ENCODE data around the gene PDPN. TPM values are rescaled to one million over a fixed set of nuclear protein-coding genes. Genes with fewer than 3 reads are reported as not detected.
"Not testable (repeated sequence)": the region's sequence is repeated elsewhere in the genome, so short reads cannot be mapped to it uniquely, and the experiment has no call there.

Gene PDPN
- total RNA-seq, 2 experiments from 2014 or later, result not detected

DNA sequence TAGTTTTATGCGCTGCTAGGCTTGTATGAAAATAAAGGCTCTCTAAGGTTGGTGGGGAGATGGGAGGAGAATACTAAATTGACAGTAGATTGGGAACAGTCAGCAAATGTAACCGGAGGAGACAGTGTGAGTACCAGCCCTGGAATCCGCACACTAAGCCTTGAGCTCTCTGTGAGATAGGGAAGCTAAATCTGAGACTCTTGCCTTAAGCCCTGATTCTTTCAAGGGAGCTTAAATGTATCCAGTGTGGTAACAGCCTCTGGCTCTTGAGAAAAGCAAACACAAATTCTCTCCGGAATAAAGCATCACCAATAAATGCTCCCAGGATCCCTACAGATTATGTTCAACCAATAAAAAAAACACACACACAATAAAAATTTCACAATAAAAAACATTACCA lies 33.0 kb upstream of the PDPN start:
- POLR2A ChIA-PET, result no interaction called here
- no peaks in the 10 kb centered on the region for H3K9me3 Mint-ChIP-seq (ENCODE audit: insufficient read depth)
- no peak overlapping the region for H3K4me3 Mint-ChIP-seq
- H3K27ac Mint-ChIP-seq, result no peak overlapping the region
- CTCF ChIA-PET, result no interaction called here
- DNase-seq, result no peak
- H3K27me3 Mint-ChIP-seq (ENCODE audit: low read depth), result peaks cover 2% of the 10 kb centered on the region
- ATAC-seq, result no peak
- H3K4me1 Mint-ChIP-seq (ENCODE audit: low read depth), result no peaks in the 10 kb centered on the region
- no peaks in the 10 kb centered on the region for H3K36me3 Mint-ChIP-seq (ENCODE audit: low read depth)

DNA sequence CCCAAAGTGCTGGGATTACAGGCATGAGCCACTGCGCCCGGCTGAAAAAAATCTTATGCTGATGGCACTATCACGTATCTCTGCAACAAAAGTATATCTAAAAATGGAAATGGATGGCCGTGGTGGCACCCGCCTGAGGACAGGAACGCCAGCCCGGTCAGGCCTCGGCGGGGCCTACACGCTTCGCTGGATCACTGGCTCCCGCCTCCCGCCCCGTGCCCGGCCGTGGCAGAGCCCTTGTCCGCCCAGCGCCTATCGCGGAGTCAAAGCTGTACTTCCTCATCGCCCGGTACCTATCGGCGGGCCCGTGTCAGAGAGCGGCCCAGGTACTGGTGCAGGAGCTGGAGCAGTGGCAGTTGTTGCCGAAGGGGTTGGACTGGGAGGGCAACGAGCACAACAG lies 28.8 kb upstream of the PDPN start:
- Mint-ChIP-seq H3K27ac (no peak overlapping the region), H3K9me3 (ENCODE audit: insufficient read depth) (no peaks in the 10 kb centered on the region), H3K36me3 (ENCODE audit: low read depth) (no peaks in the 10 kb centered on the region), H3K4me3 (no peak overlapping the region), H3K4me1 (ENCODE audit: low read depth) (no peaks in the 10 kb centered on the region), H3K27me3 (ENCODE audit: low read depth) (peaks cover 6% of the 10 kb centered on the region)
- ChIA-PET POLR2A (no interaction called here), CTCF (no interaction called here)
- DNase-seq (no peak), ATAC-seq (no peak)

DNA sequence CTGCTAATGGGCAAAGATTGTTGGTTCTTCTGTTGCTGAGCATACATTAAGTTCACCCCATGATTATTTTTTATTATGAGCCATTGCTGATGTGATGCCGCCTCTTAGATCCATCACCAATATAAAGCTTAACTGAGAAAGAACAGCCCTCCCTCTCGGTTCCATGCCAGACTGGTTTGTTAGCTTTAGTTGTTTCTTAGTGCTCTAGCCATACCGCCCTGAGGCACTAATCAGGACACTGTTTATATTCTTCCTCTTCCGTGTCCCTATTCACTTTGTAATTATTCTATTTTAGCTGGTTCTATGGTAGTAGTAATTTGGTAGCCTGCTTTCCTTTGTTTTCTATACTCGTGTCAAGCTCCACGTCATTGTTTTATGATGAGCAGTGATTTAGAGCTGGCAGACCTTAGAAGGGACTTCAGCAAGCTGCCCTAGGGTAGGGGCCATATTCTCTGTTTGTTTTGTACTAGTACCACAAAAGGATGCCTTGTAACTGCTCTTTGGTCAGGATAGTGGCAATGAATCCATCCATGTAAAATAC lies 27.3 kb upstream of the PDPN start:
- DNase-seq (no peak), ATAC-seq (no peak)
- no peak overlapping the region for H3K27ac Mint-ChIP-seq
- CTCF ChIA-PET, result no interaction called here
- POLR2A ChIA-PET, result no interaction called here
- H3K4me1 Mint-ChIP-seq (ENCODE audit: low read depth), result no peaks in the 10 kb centered on the region
- no peaks in the 10 kb centered on the region for H3K9me3 Mint-ChIP-seq (ENCODE audit: insufficient read depth)
- no peak overlapping the region for H3K4me3 Mint-ChIP-seq
- peaks cover 4% of the 10 kb centered on the region for H3K27me3 Mint-ChIP-seq (ENCODE audit: low read depth)
- no peaks in the 10 kb centered on the region for H3K36me3 Mint-ChIP-seq (ENCODE audit: low read depth)

DNA sequence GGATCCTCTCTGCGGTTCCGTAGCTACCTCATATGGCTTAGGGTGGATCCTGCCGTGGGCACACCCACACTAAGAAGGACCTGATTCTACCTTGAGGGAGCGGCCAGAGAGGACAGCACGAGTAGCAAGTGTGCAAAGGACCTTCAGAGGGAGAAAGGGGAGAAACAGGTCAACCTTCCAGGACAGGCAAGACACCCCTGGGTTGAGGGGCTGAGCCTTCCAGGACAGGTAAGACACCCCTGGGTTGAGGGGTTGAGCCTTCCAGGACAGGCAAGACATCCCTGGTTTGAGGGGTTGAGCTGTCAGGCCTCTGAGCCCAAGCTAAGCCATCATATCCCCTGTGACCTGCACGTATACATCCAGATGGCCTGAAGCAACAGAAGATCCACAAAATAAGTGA lies 23.1 kb upstream of the PDPN start:
- Mint-ChIP-seq H3K27me3 (ENCODE audit: low read depth) (peaks cover 4% of the 10 kb centered on the region), H3K4me1 (ENCODE audit: low read depth) (no peaks in the 10 kb centered on the region), H3K4me3 (no peak overlapping the region), H3K27ac (no peak overlapping the region), H3K9me3 (ENCODE audit: insufficient read depth) (no peaks in the 10 kb centered on the region), H3K36me3 (ENCODE audit: low read depth) (no peaks in the 10 kb centered on the region)
- POLR2A ChIA-PET, result no interaction called here
- CTCF ChIA-PET, result no interaction called here
- DNase-seq (no peak), ATAC-seq (no peak)

DNA sequence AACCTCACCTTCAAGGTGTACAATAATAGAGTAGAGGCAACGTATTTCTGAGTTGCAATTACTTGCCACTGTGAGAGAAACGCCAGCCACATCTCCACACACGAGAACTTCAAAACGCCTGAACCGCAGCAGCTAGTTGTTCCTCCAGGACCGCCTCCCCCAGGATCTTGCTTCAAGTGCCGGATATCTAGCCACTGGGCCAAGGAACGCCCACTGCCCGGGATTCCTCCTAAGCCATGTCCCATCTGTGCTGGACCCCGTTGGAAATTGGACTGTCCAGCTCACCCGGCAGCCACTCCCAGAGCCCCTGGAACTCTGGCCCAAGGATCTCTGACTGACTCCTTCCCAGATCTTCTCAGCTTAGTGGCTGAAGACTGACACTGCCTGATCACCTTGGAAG lies 20.7 kb upstream of the PDPN start:
- POLR2A ChIA-PET, result not testable (repeated sequence)

DNA sequence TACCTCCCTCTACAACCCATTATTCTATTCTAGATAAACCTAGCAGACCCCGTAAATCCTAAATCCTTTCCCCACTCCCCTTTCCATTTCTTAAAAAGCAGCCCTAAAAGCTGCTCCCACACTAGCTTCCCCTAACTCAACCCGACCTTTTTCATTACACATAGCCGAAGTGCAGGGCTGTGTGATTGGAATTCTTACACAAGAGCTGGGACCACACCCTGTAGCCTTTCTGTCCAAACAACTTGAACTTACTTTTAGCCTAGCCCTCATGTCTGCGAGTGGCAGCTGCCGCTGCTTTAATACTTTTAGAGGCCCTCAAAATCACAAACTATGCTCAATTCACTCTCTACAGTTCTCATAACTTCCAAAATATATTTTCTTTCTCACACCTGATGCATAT lies 19.6 kb upstream of the PDPN start:
- Mint-ChIP-seq H3K27ac (no peak overlapping the region), H3K36me3 (ENCODE audit: low read depth) (no peaks in the 10 kb centered on the region), H3K4me3 (no peak overlapping the region), H3K4me1 (ENCODE audit: low read depth) (no peaks in the 10 kb centered on the region), H3K9me3 (ENCODE audit: insufficient read depth) (no peaks in the 10 kb centered on the region), H3K27me3 (ENCODE audit: low read depth) (no peaks in the 10 kb centered on the region)
- ATAC-seq (no peak), DNase-seq (no peak)
- POLR2A ChIA-PET, result no interaction called here
- CTCF ChIA-PET, result no interaction called here

More for the DNA sequence above, 20.7 kb upstream of the PDPN start:
- DNase-seq; H3K36me3 Mint-ChIP-seq (ENCODE audit: low read depth); H3K9me3 Mint-ChIP-seq (ENCODE audit: insufficient read depth); H3K27me3 Mint-ChIP-seq (ENCODE audit: low read depth); CTCF ChIA-PET; ATAC-seq; H3K4me1 Mint-ChIP-seq (ENCODE audit: low read depth); H3K27ac Mint-ChIP-seq; H3K4me3 Mint-ChIP-seq: not testable (repeated sequence)

DNA sequence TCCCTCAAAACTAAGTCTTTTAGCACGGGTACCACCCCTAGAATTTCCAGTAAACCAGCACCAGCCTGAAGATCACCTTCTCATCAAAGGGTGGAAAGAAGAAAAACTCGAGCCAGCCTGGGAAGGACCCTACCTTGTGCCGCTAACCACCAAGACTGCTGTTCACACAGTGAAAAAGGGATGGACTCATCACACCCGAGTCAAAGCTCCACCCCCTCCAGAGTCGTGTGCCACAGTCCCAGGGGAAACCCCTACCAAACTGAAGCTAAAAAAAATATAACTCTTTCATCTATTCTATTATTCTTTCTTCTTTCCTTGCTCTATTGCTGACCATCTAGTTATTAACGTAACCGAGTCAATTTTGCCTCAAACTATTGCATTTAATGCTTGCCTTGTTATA lies 13.2 kb upstream of the PDPN start:
- POLR2A ChIA-PET; H3K27ac Mint-ChIP-seq; H3K4me3 Mint-ChIP-seq; H3K9me3 Mint-ChIP-seq (ENCODE audit: insufficient read depth); H3K27me3 Mint-ChIP-seq (ENCODE audit: low read depth); DNase-seq; H3K4me1 Mint-ChIP-seq (ENCODE audit: low read depth); CTCF ChIA-PET; ATAC-seq; H3K36me3 Mint-ChIP-seq (ENCODE audit: low read depth): not testable (repeated sequence)

DNA sequence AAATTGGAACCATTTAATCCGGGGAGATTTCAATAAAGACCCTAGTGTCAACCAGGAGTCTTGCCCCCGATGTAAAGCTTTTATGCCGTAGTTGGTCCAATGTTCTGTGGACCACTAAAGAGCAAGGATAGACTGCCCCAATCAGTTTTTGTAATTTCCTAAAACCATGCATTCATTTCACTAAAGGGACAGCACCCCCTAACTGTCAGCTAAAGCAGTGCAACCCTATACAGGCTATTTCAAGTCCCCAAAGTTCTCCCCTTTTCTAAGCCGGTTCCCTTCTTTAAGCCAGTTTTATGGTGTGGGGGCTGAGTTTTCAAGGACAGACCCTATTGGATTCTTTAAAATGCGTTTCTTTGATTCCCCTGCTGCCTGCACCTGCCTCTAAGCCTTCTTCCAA lies 12.7 kb upstream of the PDPN start:
- no peaks in the 10 kb centered on the region for H3K36me3 Mint-ChIP-seq (ENCODE audit: low read depth)
- no peak overlapping the region for H3K4me3 Mint-ChIP-seq
- H3K9me3 Mint-ChIP-seq (ENCODE audit: insufficient read depth), result no peaks in the 10 kb centered on the region
- H3K4me1 Mint-ChIP-seq (ENCODE audit: low read depth), result no peaks in the 10 kb centered on the region
- CTCF ChIA-PET, result interaction anchor here (0.8 kb wide), 1 partner anchor 12 kb away, joined by 3 read pairs; no protein-coding TSS in a partner anchor
- ATAC-seq (no peak), DNase-seq (no peak)
- no peak overlapping the region for H3K27ac Mint-ChIP-seq
- POLR2A ChIA-PET, result no interaction called here
- no peaks in the 10 kb centered on the region for H3K27me3 Mint-ChIP-seq (ENCODE audit: low read depth)

DNA sequence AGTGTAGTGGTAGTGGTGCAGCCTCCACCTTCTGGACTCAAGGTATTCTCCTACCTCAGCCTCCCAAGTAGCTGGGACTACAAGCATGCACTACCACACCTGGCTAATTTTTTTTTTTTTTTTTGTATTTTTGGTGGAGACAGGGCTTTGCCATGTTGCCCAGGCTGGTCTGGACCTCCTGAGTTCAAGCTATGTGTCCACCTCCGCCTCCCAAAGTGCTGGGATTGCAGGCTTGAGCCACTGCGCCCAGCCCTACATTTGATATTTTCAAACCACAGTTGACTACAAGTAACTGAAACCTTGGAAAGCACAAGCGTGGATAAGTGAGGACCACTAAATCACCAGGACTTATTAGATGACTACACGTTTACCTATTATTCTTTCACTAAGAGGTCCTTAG lies 10.0 kb upstream of the PDPN start:
- no peak for ATAC-seq
- H3K4me3 Mint-ChIP-seq, result no peak overlapping the region
- H3K36me3 Mint-ChIP-seq (ENCODE audit: low read depth), result no peaks in the 10 kb centered on the region
- no peak for DNase-seq
- no peaks in the 10 kb centered on the region for H3K4me1 Mint-ChIP-seq (ENCODE audit: low read depth)
- no peak overlapping the region for H3K27ac Mint-ChIP-seq
- ChIA-PET CTCF (no interaction called here), POLR2A (no interaction called here)
- H3K9me3 Mint-ChIP-seq (ENCODE audit: insufficient read depth), result no peaks in the 10 kb centered on the region
- H3K27me3 Mint-ChIP-seq (ENCODE audit: low read depth), result no peaks in the 10 kb centered on the region

DNA sequence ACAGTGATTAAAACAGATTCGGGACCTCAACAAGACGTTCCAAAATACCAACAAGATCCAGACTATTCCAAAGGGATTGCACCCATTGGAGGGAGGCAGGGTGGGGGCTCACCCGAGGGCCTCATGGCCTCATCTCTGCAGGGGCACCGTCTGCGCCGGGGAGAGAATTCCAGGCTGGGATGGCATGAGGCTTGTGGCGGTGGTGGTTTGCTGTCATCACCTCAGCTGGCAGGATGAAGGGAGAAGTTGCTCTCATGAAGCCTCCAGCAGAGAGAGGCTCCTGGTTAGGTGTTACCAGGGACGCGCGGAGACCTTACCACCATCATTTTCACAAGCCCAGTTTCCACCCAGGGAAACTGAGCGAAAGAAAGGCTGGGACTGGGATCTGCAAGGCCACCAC lies 6.7 kb upstream of the PDPN start:
- ATAC-seq, result no peak
- H3K36me3 Mint-ChIP-seq (ENCODE audit: low read depth), result no peaks in the 10 kb centered on the region
- H3K27me3 Mint-ChIP-seq (ENCODE audit: low read depth), result peaks cover 6% of the 10 kb centered on the region
- no peaks in the 10 kb centered on the region for H3K9me3 Mint-ChIP-seq (ENCODE audit: insufficient read depth)
- ChIA-PET CTCF (no interaction called here), POLR2A (no interaction called here)
- no peak for DNase-seq
- no peak overlapping the region for H3K4me3 Mint-ChIP-seq
- no peaks in the 10 kb centered on the region for H3K4me1 Mint-ChIP-seq (ENCODE audit: low read depth)
- no peak overlapping the region for H3K27ac Mint-ChIP-seq

DNA sequence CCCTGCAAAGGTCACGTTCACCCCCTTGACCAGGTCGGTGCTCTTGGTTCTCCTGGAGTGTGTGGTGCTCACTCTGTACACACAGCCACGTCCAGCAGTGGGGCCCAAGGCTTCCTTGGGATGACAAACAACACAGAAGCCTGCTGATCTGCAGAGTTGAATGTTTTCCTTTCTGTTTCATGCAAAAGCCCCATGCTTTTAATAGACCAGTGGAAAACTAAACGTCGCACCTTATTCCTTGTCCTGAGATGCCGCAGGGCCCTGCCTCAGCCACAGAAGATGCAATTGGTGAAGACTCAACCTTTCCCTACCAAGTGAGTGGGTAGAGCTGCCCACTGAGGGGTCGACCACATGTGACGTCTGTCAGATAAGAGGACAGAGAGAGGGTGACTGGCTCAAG lies 5.8 kb upstream of the PDPN start:
- Mint-ChIP-seq H3K4me3 (no peak overlapping the region), H3K9me3 (ENCODE audit: insufficient read depth) (no peaks in the 10 kb centered on the region), H3K27me3 (ENCODE audit: low read depth) (peaks cover 15% of the 10 kb centered on the region), H3K27ac (no peak overlapping the region), H3K4me1 (ENCODE audit: low read depth) (no peaks in the 10 kb centered on the region), H3K36me3 (ENCODE audit: low read depth) (no peaks in the 10 kb centered on the region)
- ATAC-seq (no peak), DNase-seq (no peak)
- ChIA-PET POLR2A (no interaction called here), CTCF (no interaction called here)

DNA sequence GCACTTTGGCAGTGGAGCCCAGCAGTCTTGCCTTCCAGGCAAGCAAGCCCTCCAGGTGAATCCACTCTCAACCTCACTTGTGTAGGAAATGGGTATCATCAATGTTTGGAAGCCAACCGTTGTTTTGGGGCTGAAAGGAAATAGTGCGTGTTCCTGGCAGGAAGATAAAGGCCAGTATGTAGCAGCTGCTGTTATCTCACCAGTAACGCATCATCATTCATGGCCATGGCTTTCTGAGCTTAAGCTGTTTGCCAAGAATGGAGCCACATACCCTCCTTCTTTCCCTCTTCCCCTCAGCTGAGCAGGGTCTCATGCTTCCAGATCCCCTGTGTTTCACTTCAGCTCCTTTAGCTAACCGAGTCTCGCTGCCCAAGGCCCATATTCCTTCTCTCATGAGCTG lies 2.2 kb upstream of the PDPN start:
- ATAC-seq, result no peak
- no peak for DNase-seq
- H3K4me1 Mint-ChIP-seq (ENCODE audit: low read depth), result no peaks in the 10 kb centered on the region
- POLR2A ChIA-PET, result no interaction called here
- peaks cover 44% of the 10 kb centered on the region for H3K27me3 Mint-ChIP-seq (ENCODE audit: low read depth)
- H3K27ac Mint-ChIP-seq, result no peak overlapping the region
- no peaks in the 10 kb centered on the region for H3K36me3 Mint-ChIP-seq (ENCODE audit: low read depth)
- H3K9me3 Mint-ChIP-seq (ENCODE audit: insufficient read depth), result no peaks in the 10 kb centered on the region
- H3K4me3 Mint-ChIP-seq, result no peak overlapping the region
- CTCF ChIA-PET, result no interaction called here

DNA sequence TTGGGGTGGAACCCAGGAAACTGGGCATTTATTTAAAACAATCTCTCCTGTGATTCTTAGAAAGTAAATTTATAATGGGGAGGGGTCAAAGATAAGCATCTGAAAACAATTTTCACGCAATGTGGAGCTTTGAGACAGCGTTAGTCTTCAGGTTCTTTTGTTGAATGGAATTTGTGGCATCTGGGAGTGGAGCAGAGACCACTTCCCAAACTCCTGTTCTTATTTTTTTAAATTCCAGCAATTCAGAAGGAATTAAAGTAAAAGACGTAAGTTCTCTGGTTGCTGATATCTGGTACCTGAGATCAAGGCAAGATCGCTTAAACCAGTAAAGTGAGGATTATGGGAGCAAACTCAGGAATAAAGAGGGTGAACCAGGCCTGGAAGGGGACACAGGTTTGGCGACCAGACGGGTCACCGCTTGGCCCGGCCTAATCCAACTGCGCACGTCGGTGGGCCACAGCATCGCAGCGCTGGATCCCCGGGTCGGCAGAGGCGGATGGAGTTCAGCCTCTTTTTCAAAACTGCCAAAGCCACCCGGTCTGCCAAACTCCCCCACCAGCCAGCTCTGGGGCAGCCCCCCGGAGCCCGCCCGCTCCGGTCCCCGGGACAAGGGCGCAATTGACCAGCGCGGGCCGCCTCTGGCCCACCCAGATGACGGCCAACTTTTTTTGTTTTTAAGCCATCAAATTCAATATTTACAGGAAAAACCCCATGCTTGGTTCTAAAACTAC lies 754 bp upstream of the PDPN start:
- Mint-ChIP-seq H3K4me1 (ENCODE audit: low read depth) (no peaks in the 10 kb centered on the region), H3K27me3 (ENCODE audit: low read depth) (peaks cover 47% of the 10 kb centered on the region), H3K9me3 (ENCODE audit: insufficient read depth) (no peaks in the 10 kb centered on the region), H3K36me3 (ENCODE audit: low read depth) (no peaks in the 10 kb centered on the region), H3K4me3 (no peak overlapping the region), H3K27ac (no peak overlapping the region)
- ATAC-seq (no peak), DNase-seq (no peak)
- ChIA-PET POLR2A (no interaction called here), CTCF (interaction anchor here (1.0 kb wide), 1 partner anchor 11 kb away, joined by 3 read pairs; no protein-coding TSS in a partner anchor)
